NCI-H345 treated with DMSO at 0.1 percent for 48 hours (cell line): ENCODE measurements around the gene ANTXR1.
A peak's percentile ranks its signal among the peaks of the same experiment; 100 is the strongest.
"Not testable (repeated sequence)": the region's sequence is repeated elsewhere in the genome, so short reads cannot be mapped to it uniquely, and the experiment has no call there.

Experiments
- DNase-seq: peaks from one replicate; lab custom pipeline; 2025; ENCODE audit not compliant: unreplicated experiment; lab: John Stamatoyannopoulos, UW

Gene ANTXR1

DNA sequence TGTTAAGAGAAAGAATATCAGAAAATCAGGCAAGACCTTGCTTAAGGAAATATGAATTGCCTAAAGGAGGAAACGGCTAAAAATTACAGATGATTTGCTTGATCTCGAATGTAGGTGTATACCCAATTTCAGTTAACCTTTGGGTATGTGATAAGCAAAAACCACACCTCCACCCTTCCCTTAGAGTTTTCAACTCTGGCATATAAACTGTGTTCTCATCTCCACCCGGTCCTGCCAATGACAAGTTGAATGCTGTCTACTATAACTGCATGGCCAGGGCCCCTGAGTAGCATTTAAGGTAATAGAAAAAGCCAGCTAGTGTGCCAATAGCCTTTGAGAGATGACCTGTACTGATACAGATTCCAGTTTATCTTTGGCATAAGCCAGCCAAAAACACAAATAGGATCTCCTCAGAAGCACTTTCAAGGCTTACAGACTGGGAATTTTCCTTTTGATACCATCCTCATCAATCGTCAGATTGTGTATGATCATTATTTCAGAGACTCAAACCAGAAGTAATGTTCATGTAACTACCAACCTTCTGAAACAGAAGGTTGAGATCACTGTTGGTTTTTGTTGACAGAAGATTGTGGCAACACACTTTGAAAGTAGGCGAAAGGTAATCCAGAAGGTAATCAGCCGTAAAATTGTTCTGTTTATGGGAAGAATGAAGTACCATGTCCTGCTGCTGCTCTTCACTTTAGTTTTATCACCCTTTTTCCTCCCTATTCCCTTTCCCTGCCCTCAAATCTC is 211.0 kb downstream of the ANTXR1 start:
- DNase-seq: peak; percentile 62

DNA sequence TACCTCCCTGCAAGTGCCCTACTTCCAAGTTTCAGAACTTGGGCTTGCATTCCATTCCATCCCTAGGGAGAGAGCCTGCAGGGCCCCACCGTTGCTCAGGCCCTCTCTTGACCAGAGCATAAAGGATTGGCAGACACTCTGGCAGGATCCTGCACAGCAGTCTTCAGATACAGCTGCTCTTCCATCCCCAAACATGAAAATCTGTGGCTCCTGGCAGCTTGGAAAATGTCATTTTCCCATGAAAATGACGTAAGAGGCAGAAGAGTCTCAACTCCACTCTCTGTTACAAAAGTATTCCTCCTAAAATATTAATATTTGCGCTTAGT is 211.5 kb downstream of the ANTXR1 start:
- no peak for DNase-seq

GRCh38 chr2:69225933-69226332 is 213.0 kb downstream of the ANTXR1 start:
- DNase-seq: no peak

DNA sequence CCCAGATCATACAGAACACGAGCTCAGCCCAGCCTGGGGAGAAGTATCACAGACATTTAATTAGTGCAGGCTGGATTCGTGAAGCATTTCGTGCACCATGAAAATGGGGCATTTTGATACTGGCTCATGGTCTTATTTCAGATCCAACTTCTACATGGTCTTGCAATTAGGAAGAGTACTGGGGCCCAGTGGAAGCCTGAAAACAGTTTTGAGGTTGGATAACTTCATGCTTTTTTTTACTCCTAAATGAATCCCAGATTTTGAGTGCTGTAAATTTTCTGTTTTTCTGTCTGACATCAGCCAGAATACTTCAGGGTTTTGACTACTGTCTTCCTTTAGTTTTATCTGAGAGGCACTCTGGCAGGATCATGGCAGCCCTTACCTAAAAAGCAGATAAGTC is 213.9 kb downstream of the ANTXR1 start:
- DNase-seq: no peak

DNA sequence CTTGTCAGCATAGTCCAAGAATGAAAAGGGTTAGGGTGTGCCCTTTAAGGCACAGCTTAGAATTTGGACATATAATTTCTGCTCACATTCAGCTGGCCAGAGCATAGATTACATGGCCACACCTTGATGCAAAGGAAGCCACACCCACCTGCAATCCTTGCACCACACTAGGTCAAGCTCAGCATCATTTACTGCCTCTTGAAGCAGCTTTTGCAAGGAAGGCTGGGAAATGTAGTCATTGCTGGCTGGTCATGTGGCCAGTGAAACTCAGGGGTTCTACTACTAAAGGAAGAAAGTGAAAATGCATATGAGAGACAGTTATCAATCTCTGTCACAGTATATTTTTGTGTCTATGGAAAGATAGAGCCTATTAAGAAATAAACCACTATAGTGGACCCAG is 214.7 kb downstream of the ANTXR1 start:
- no peak for DNase-seq

- not testable (repeated sequence) for DNase-seq
Observed at GRCh38 chr2:69230946-69231345, 218.0 kb downstream of the ANTXR1 start.

DNA sequence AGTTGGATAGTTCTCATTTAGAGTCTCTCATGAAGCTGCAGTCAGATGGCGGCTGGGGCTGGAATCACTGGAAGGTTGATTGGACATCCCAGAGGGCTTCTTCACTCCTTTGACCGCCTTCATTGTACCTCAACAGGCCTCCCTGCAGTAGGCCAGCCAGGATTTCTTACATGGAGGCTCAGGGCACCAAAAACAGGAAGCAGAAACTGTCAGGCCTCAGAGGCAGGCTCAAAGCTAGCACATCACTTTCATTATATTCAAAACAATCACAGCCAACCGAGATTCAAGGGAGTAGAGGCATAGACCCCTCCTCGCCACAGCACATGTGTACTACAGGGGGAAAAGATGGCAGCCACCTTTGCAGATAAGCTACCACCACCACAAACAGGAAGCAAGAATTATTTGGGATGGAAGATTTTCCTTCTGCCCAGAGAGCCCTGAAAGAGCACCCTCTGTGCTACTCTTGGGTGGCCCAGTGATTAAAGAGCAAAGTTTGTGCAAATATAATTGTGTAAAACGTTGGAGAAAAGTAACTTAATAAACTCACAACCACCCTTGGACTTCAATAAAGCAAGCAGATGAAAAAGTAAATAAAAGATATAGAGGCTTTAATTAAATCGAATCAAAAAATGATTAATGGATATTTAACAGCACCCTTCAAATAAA is 218.8 kb downstream of the ANTXR1 start:
- DNase-seq: no peak

GRCh38 chr2:69235835-69236234 is 222.9 kb downstream of the ANTXR1 start:
- DNase-seq: not testable (repeated sequence)

GRCh38 chr2:69237070-69237670 is 224.2 kb downstream of the ANTXR1 start:
- DNase-seq: no peak

DNA sequence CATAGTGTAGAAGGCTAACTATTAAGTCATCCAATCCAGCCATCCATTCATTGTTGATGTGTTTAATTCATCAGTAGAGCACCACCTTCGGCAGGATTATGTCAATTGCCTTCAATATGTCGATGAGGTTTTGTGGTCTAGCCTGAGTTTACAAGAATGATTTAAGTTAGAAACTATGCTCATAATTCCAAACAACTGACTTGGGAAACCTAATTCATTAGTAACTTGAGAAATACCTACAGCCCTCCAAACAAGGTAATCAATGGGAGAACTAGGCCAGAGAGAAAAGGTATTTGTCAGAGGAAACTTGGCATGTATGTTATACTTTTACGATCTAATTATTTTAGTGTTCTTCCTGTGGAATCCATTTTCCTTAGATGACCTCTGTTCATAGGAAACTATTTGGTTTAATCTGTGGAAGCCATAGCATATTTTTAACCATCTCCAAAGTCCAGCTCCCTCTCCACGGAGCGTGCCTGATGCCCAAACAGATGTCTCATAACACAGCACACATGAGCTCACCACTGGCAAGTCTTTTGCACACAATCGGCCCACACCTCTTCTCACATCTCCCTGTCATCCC is 225.6 kb downstream of the ANTXR1 start:
- no peak for DNase-seq

GRCh38 chr2:69241093-69241492 is 228.1 kb downstream of the ANTXR1 start:
- no peak for DNase-seq

DNA sequence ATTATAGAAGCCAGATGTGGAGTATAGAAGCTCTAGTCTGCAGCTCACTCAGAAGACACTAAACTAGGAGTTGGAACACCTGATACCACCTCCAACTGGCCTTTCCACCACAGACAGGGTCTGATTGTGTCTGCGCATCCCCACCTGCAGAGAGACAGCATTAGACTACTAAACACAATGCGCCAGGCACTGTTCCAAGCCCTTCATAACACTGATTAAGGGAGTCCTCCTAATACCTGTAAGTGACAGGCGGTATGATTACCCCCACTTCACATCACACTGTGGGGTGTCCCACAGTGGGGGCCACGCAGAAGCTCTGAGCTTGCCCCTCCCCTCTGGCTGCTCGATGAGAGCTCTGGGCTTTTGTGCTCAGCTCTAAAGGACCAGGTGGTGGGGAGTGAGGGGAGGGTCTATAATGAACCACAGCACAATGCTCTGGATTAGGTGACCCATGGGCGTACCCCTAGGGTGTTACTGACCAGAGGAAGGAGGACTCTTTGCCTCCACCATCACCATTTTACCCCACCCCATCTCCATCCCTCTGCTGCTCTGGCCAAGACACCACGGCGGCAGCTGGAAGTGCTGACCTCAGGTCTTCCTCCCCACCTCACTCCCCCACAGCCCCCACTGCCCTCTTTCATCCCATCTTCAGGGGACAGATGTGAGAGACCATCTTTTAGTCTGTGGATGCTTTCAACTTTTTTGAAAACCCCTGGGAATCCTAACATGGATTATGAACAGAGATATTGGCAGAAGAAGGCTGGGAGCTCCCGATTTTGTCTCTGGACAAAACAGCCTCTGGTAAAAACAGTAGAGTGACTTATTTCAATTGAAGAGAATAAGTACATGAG is 228.9 kb downstream of the ANTXR1 start:
- DNase-seq: peak; percentile 90

DNA sequence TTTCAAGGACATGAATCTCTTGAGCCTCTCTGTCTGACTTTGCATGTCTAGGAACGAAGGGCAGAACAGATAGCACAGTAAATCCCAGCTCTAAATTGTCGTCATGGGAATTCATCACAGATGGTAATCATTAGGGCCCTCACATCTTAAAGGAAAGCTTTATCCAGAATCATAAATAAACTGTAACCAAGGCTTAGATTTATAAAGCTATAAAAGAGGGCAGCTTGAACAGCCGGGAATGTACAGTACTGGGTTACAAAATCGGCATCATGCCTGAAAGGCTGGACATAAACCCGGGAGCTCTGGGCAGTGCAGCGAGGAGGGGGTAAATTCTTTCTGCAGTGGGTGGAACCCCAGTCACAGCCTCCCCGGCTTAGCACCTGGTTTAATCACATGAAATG is 229.7 kb downstream of the ANTXR1 start:
- no peak for DNase-seq

GRCh38 chr2:69243652-69244051 is 230.7 kb downstream of the ANTXR1 start:
- DNase-seq: no peak

DNA sequence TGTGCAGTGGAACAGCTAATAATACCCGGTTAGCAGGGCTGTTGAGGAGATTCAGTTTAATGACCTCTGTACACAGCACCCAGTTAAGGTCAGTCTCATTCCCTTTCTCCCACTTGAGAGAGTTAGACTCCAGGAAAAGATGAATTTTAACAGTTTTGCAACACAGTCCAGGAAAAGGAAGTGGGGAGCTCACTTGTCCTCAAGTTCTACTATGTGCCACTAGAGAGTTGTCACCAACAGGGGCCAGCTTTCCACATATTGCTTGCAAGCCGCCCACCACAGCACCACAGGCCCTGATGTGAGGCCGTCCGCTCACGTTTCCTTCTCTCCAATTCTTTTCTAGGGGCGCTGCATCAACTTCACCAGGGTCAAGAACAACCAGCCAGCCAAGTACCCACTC is 231.9 kb downstream of the ANTXR1 start:
- no peak for DNase-seq

DNA sequence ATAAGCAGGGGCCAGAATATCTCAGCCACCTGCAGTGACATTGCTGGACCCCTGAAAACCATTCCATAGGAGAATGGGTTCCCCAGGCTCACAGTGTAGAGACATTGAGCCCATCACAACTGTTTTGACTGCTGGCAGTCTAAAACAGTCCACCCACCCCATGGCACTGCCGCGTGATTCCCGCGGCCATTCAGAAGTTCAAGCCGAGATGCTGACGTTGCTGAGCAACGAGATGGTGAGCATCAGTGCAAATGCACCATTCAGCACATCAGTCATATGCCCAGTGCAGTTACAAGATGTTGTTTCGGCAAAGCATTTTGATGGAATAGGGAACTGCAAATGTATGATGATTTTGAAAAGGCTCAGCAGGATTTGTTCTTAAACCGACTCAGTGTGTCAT is 234.6 kb downstream of the ANTXR1 start:
- DNase-seq: no peak

GRCh38 chr2:69248232-69248631 is 235.3 kb downstream of the ANTXR1 start:
- no peak for DNase-seq

DNA sequence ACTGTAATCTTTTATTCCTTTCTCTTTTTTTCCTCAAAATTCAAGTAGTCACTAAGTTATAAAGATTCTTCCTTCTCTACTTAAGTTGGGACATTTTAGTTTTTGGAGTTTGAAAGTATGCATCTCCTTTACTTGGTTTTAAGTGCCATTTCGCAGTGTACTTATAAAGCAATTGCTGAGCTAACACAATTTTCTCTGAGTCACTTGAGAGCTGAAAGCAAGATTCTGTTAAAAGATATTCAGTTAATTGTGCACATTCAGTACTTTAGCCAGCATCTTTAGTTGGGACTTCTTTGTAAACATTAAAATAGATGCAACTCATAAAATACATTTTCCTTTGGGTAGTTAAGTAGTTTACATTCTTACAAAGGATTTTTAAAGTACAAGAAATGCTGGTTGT is 238.0 kb downstream of the ANTXR1 start:
- DNase-seq: no peak

DNA sequence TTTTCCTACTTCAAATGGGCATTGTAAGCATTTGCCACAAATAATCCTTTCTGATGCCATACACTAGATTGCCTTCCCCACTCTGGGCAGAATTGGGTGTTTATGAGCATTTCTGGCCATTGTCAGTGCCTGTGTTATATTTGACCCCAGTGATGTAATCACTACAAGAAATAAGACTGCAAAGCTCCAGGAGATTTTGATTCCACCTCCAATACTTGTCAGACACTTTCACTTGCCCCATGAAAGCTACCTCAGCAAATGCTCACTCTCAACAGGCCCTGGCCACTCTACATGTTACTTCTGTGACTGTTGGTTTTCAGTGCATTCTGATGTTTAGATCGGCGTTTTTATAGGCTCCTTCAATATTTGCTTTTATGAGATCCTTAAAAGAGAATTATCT is 239.0 kb downstream of the ANTXR1 start:
- DNase-seq: no peak

- DNase-seq: no peak
Observed at GRCh38 chr2:69253112-69253511, 240.1 kb downstream of the ANTXR1 start.

- no peak for DNase-seq
Observed at GRCh38 chr2:69253611-69254301, 240.8 kb downstream of the ANTXR1 start.
